HCT116 (cell line): Measurements from ENCODE around the gene ARHGEF10L. TPM values are rescaled to one million over a fixed set of nuclear protein-coding genes. Genes with fewer than 3 reads are reported as not detected.

Experiments used
- ATAC-seq: fragments of 200-7000 bp; cut with Tn5 transposase; 2 replicates; pipeline ENCODE4 v1.9.1; 2020; ENCODE audit warnings: mild to moderate bottlenecking, moderate library complexity
- BruUV-seq: library from RNA; stranded (reverse); fragments of 400-500 nt; replicated peaks from 2 replicates; lab custom pipeline; 2021; lab: Mats Ljungman, UMichigan
- CTCF ChIA-PET: fragments of 300-600 bp; sonication (Branson Sonifier 250); formaldehyde crosslinking; loops from one replicate; lab custom pipeline; 2021; ENCODE audit warnings: antibody characterized with exemption; lab: Charles Lee
- POLR2A ChIA-PET: fragments of 300-600, 350-600 bp; sonication (Branson Sonifier 250); formaldehyde crosslinking; loops from one replicate; lab custom pipeline; 2021; ENCODE audit warnings: antibody characterized with exemption; lab: Charles Lee
- RAD21 ChIA-PET, 2 experiments: fragments of 300-600 bp; sonication (Branson Sonifier 250); formaldehyde crosslinking; loops; one replicate each; lab custom pipeline; 2023; ENCODE audit warnings: low total read pairs in 2 of 2; ENCODE audit not compliant: uncharacterized antibody in 2 of 2, unreplicated experiment in 2 of 2, low non-redundant PET in 1 of 2; lab: Charles Lee
- DNase-seq: peaks from one replicate; pipeline ENCODE4 v3.0.0-alpha.2; 2010; ENCODE audit warnings: low read depth, low spot score
- H2AFZ ChIP-seq: fragments of 200-600 bp; shearing (Covaris generic), sonication (generic); 2 replicates; pipeline ENCODE4 v1.6.1; 2017; ENCODE audit warnings: low read depth, mixed run types, mixed read lengths, antibody characterized with exemption, low read length; ENCODE audit not compliant: poor library complexity, severe bottlenecking
- H3K27ac ChIP-seq: 2 replicates; pipeline ENCODE4 v1.5.1; 2012; ENCODE audit warnings: low read depth, low read length
- H3K27me3 ChIP-seq: fragments of 200-600 bp; sonication (generic); 2 replicates; pipeline ENCODE4 v1.6.1; 2016; ENCODE audit warnings: mixed run types, low read length, mixed read lengths; ENCODE audit not compliant: insufficient read depth
- H3K36me3 ChIP-seq, 2 experiments: fragments of 200-500 bp in 1 of 2; fragments of 200-600 bp in 1 of 2; sonication (Bioruptor generic) in 1 of 2; sonication (generic) in 1 of 2; 2 replicates each; pipeline versions ENCODE4 v1.5.1 to v1.6.1; 2014 to 2016; ENCODE audit warnings: low read length in 2 of 2, inconsistent platforms in 1 of 2, mixed read lengths in 1 of 2, mixed run types in 1 of 2; ENCODE audit not compliant: insufficient read depth in 2 of 2, control insufficient read depth in 1 of 2
- H3K4me1 ChIP-seq, 2 experiments: fragments of 200-600 bp in 1 of 2; sonication (generic) in 1 of 2; 2 replicates each; pipeline versions ENCODE4 v1.5.1 to v1.6.1; 2012 to 2017; ENCODE audit warnings: low read length in 2 of 2, inconsistent platforms in 1 of 2, mild to moderate bottlenecking in 1 of 2, mixed read lengths in 1 of 2, mixed run types in 1 of 2, moderate library complexity in 1 of 2; ENCODE audit not compliant: insufficient read depth in 2 of 2, control insufficient read depth in 1 of 2
- H3K4me2 ChIP-seq: fragments of 200-600 bp; sonication (generic); 2 replicates; pipeline ENCODE4 v1.6.1; 2017; ENCODE audit warnings: mixed run types, low read length, mixed read lengths
- H3K4me3 ChIP-seq, 2 experiments: fragments of 200-600 bp in 1 of 2; sonication (generic) in 1 of 2; replicated peaks in 1 of 2; 2 replicates each; pipeline ENCODE4 v1.5.1; 2011 to 2016; ENCODE audit warnings: low read length in 2 of 2, control low read depth in 1 of 2, low read depth in 1 of 2, mild to moderate bottlenecking in 1 of 2, mixed read lengths in 1 of 2, mixed run types in 1 of 2
- H3K79me2 ChIP-seq: fragments of 200-600 bp; sonication (generic); 2 replicates; pipeline ENCODE4 v1.6.1; 2017; ENCODE audit warnings: mild to moderate bottlenecking, mixed run types, low read length, moderate library complexity, mixed read lengths; ENCODE audit not compliant: insufficient read depth
- H3K9ac ChIP-seq: fragments of 200-600 bp; sonication (generic); 2 replicates; pipeline ENCODE4 v1.6.1; 2016; ENCODE audit warnings: low read length, mixed read lengths
- H3K9me2 ChIP-seq: fragments of 200-600 bp; sonication (generic), shearing (Covaris generic); 2 replicates; pipeline ENCODE4 v1.6.1; 2017; ENCODE audit warnings: mixed run types, mild to moderate bottlenecking, moderate library complexity; ENCODE audit not compliant: insufficient read depth
- H3K9me3 ChIP-seq, 2 experiments: fragments of 200-500 bp in 1 of 2; fragments of 200-600 bp in 1 of 2; sonication (Bioruptor generic) in 1 of 2; sonication (generic) in 1 of 2; 2 replicates each; pipeline ENCODE4 v1.6.1; 2014 to 2017; ENCODE audit warnings: low read length in 2 of 2, mixed read lengths in 2 of 2, inconsistent platforms in 1 of 2, low read depth in 1 of 2, mild to moderate bottlenecking in 1 of 2, mixed run types in 1 of 2, moderate library complexity in 1 of 2; ENCODE audit not compliant: control insufficient read depth in 1 of 2, insufficient read depth in 1 of 2
- H4K20me1 ChIP-seq: fragments of 200-600 bp; sonication (generic), shearing (Covaris generic); 2 replicates; pipeline ENCODE4 v1.6.1; 2017; ENCODE audit warnings: mixed run types, mild to moderate bottlenecking, moderate library complexity; ENCODE audit not compliant: insufficient read depth
- CEBPB ChIP-seq: IDR thresholded peaks from 2 replicates; pipeline ENCODE4 v1.6.1; 2012; ENCODE audit warnings: low read depth
- EGR1 ChIP-seq: IDR thresholded peaks from 2 replicates; pipeline ENCODE4 v1.6.1; 2012; ENCODE audit warnings: low read depth
- ELF1 ChIP-seq: IDR thresholded peaks from 2 replicates; pipeline ENCODE4 v1.6.1; 2012; ENCODE audit warnings: low read depth, borderline replicate concordance
- EZH2 ChIP-seq: fragments of 200-600 bp; sonication (generic); IDR thresholded peaks from 2 replicates; pipeline ENCODE4 v1.6.1; 2017; ENCODE audit warnings: antibody characterized with exemption, mixed run types
- EZH2phosphoT487 ChIP-seq: fragments of 200-600 bp; IDR thresholded peaks from 2 replicates; pipeline ENCODE4 v1.6.1; 2018; ENCODE audit warnings: antibody characterized with exemption, borderline replicate concordance
- FOSL1 ChIP-seq: IDR thresholded peaks from 2 replicates; pipeline ENCODE4 v1.6.1; 2012; ENCODE audit warnings: low read depth
- JUND ChIP-seq: IDR thresholded peaks from 2 replicates; pipeline ENCODE4 v1.6.1; 2012
- MAX ChIP-seq: IDR thresholded peaks from 2 replicates; pipeline ENCODE4 v1.6.1; 2012
- POLR2A ChIP-seq: IDR thresholded peaks from 2 replicates; pipeline ENCODE4 v1.7.0; 2011; ENCODE audit warnings: borderline replicate concordance; ENCODE audit not compliant: insufficient read depth, insufficient read length; ENCODE audit errors: extremely low read depth
- POLR2AphosphoS5 ChIP-seq: IDR thresholded peaks from 2 replicates; pipeline ENCODE4 v1.6.1; 2011; ENCODE audit warnings: mild to moderate bottlenecking, low read depth, low read length, moderate library complexity
- RAD21 ChIP-seq: IDR thresholded peaks from 2 replicates; pipeline ENCODE4 v1.6.1; 2012; ENCODE audit warnings: low read depth, mild to moderate bottlenecking
- SIN3A ChIP-seq: IDR thresholded peaks from 2 replicates; pipeline ENCODE4 v1.6.1; 2012; ENCODE audit warnings: low read depth
- SP1 ChIP-seq: IDR thresholded peaks from 2 replicates; pipeline ENCODE4 v1.6.1; 2012; ENCODE audit warnings: low read depth
- TCF7L2 ChIP-seq: IDR thresholded peaks from 2 replicates; pipeline ENCODE4 v1.7.0; 2011; ENCODE audit warnings: borderline replicate concordance, inconsistent platforms; ENCODE audit not compliant: insufficient read depth, insufficient read length; ENCODE audit errors: extremely low read depth
- YY1 ChIP-seq: IDR thresholded peaks from 2 replicates; pipeline ENCODE4 v1.6.1; 2011; ENCODE audit warnings: low read length, low read depth, moderate library complexity, mild to moderate bottlenecking; ENCODE audit not compliant: insufficient replicate concordance; ENCODE audit errors: extremely low read depth
- intact Hi-C: fragments of 100-400 bp; cut with micrococcal nuclease; formaldehyde crosslinking; loops from 2 replicates; pipeline ENCODE4 v1.10.0; 2022
- total RNA-seq: library from RNA; stranded (reverse); gene quantifications from one replicate; pipeline ENCODE4 v1.2.1, GENCODE V29; 2021; ENCODE audit not compliant: unreplicated experiment
- TF ChIP-seq, protein P1 (sequence below): IDR thresholded peaks from 2 replicates; pipeline ENCODE4 v1.6.1; 2012; ENCODE audit warnings: low read depth
- TF ChIP-seq, protein P2 (sequence below): IDR thresholded peaks from 2 replicates; pipeline ENCODE4 v1.6.1; 2012
- TF ChIP-seq, protein P3 (sequence below): IDR thresholded peaks from 2 replicates; pipeline ENCODE4 v1.6.1; 2011; ENCODE audit warnings: mild to moderate bottlenecking, low read length, moderate library complexity; ENCODE audit not compliant: insufficient replicate concordance; ENCODE audit errors: extremely low read depth

The ARHGEF10L gene
- total RNA-seq, 1 experiment from 2014 or later, result 14.7 TPM

DNA sequence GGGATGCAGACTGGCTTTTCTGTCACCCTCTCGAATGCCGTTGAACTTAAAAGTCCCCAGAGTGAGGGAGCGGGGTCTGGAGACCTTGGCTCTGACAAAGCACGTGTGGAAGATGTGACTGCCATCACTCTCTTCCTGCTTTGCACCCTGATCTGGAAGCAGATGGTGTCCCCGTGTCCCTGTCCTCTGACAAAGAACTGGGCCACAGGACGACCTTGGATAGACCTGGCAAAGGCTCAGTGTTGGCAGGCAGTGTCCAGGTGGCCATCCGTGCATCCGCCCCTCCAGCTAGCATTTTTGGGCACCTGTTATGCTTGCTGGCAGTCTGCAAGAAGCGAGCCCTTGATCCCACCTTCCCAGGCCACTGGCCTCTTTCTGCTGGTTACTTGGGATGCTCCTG is 27.4 kb downstream of the ARHGEF10L start:
- no peak for DNase-seq
- H3K27me3 ChIP-seq, result no peaks in the 10 kb centered on the region
- H3K36me3 ChIP-seq, result no peaks in the 10 kb centered on the region
- ChIA-PET CTCF (no interaction called here), POLR2A (no interaction called here), RAD21 (no interaction called here)
- H3K4me2 ChIP-seq, result no peak overlapping the region
- BruUV-seq, result no TSS peak
- intact Hi-C loops, result no loop called here
- no peaks in the 10 kb centered on the region for H4K20me1 ChIP-seq
- no peak overlapping the region for H2AFZ ChIP-seq
- TF ChIP-seq, protein P1, sequence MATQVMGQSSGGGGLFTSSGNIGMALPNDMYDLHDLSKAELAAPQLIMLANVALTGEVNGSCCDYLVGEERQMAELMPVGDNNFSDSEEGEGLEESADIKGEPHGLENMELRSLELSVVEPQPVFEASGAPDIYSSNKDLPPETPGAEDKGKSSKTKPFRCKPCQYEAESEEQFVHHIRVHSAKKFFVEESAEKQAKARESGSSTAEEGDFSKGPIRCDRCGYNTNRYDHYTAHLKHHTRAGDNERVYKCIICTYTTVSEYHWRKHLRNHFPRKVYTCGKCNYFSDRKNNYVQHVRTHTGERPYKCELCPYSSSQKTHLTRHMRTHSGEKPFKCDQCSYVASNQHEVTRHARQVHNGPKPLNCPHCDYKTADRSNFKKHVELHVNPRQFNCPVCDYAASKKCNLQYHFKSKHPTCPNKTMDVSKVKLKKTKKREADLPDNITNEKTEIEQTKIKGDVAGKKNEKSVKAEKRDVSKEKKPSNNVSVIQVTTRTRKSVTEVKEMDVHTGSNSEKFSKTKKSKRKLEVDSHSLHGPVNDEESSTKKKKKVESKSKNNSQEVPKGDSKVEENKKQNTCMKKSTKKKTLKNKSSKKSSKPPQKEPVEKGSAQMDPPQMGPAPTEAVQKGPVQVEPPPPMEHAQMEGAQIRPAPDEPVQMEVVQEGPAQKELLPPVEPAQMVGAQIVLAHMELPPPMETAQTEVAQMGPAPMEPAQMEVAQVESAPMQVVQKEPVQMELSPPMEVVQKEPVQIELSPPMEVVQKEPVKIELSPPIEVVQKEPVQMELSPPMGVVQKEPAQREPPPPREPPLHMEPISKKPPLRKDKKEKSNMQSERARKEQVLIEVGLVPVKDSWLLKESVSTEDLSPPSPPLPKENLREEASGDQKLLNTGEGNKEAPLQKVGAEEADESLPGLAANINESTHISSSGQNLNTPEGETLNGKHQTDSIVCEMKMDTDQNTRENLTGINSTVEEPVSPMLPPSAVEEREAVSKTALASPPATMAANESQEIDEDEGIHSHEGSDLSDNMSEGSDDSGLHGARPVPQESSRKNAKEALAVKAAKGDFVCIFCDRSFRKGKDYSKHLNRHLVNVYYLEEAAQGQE, result no peak
- no peak for TF ChIP-seq POLR2AphosphoS5
- no peak for TF ChIP-seq FOSL1
- no peak for TF ChIP-seq MAX
- no peak for TF ChIP-seq JUND
- no peak for TF ChIP-seq EZH2phosphoT487
- TF ChIP-seq TCF7L2, result no peak
- TF ChIP-seq, protein P2, sequence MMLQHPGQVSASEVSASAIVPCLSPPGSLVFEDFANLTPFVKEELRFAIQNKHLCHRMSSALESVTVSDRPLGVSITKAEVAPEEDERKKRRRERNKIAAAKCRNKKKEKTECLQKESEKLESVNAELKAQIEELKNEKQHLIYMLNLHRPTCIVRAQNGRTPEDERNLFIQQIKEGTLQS, result no peak
- no peak for TF ChIP-seq SP1
- TF ChIP-seq EGR1, result no peak
- no peak for TF ChIP-seq ELF1
- no peak for TF ChIP-seq YY1
- no peak for TF ChIP-seq EZH2
- no peak for TF ChIP-seq POLR2A
- TF ChIP-seq, protein P3, sequence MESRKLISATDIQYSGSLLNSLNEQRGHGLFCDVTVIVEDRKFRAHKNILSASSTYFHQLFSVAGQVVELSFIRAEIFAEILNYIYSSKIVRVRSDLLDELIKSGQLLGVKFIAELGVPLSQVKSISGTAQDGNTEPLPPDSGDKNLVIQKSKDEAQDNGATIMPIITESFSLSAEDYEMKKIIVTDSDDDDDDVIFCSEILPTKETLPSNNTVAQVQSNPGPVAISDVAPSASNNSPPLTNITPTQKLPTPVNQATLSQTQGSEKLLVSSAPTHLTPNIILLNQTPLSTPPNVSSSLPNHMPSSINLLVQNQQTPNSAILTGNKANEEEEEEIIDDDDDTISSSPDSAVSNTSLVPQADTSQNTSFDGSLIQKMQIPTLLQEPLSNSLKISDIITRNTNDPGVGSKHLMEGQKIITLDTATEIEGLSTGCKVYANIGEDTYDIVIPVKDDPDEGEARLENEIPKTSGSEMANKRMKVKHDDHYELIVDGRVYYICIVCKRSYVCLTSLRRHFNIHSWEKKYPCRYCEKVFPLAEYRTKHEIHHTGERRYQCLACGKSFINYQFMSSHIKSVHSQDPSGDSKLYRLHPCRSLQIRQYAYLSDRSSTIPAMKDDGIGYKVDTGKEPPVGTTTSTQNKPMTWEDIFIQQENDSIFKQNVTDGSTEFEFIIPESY, result no peak
- no peak for TF ChIP-seq RAD21
- no peak for TF ChIP-seq CEBPB
- no peak for TF ChIP-seq SIN3A
- H3K4me3 ChIP-seq, result no peak overlapping the region
- H3K9ac ChIP-seq, result no peak overlapping the region
- ATAC-seq, result no peak
- H3K79me2 ChIP-seq, result peaks cover 23% of the 10 kb centered on the region; the same call in 1 of the 2 replicates
- peaks cover 39 to 43% of the 10 kb centered on the region in 2 experiments for H3K4me1 ChIP-seq
- no peak overlapping the region for H3K27ac ChIP-seq
- H3K9me3 ChIP-seq, result no peaks in the 10 kb centered on the region
- H3K9me2 ChIP-seq, result no peaks in the 10 kb centered on the region
